ENCODE data around the gene FXYD6. TPM values are rescaled to one million over a fixed set of nuclear protein-coding genes. Genes with fewer than 3 reads are reported as not detected.

Gene FXYD6
- total and polyA plus RNA-seq, 7 experiments from 2014 or later = 0.10 to 5.4 (median 0.98) TPM; not detected in 4

DNA sequence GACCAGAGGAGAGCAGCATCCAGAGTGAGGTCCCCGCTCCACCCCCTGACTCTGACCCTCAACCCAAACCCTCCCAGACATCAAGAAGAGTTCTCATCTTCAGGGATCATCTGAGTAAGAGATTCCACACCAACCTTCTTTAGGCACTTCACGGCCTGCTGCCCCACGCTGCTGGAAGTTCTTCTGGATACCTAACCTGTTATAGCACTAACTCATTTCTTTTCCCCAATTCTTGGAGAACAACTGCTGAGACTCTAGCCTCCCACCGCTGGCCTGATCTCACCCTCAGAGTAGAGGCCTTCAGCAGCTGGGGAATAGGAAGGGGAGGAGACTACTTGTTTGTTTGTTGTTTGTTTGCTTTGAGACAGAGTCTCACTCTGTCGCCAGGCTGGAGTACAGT, 45.4 kb upstream of the FXYD6 start:
- ATAC-seq (no peak), DNase-seq (no peak)
- Histone ChIP-seq H3K27me3 (ENCODE audit: control insufficient read depth in 2 of 2, insufficient read depth in 2 of 2, low read length in 2 of 2) (no peaks in the 10 kb centered on the region), H3K9me3 (ENCODE audit: control insufficient read depth in 2 of 3, low read length in 3 of 3) (no peaks in the 10 kb centered on the region), H3K36me3 (ENCODE audit: control insufficient read depth in 2 of 3, insufficient read depth in 3 of 3, low read length in 3 of 3) (no peaks in the 10 kb centered on the region), H3K4me1 (ENCODE audit: control insufficient read depth in 2 of 2, insufficient read depth in 2 of 2, low read length in 2 of 2) (no peaks in the 10 kb centered on the region), H3K27ac (ENCODE audit: low read depth, low read length) (no peak overlapping the region), H3K4me3 (ENCODE audit: low read length) (no peak overlapping the region)
- Mint-ChIP-seq H3K27ac (peak overlapping the region in 1 of 9 donors; percentile 30), H3K27me3 (no peaks in the 10 kb centered on the region), H3K4me1 (peaks cover 0 to 12% (median 0%) of the 10 kb centered on the region in 7 donors), H3K4me3 (no peak overlapping the region), H3K9me3 (no peaks in the 10 kb centered on the region), H3K36me3 (no peaks in the 10 kb centered on the region)
- ChIA-PET POLR2A (no interaction called here), CTCF (no interaction called here)
- intact Hi-C loops (cut with micrococcal nuclease) = no loop called here

DNA sequence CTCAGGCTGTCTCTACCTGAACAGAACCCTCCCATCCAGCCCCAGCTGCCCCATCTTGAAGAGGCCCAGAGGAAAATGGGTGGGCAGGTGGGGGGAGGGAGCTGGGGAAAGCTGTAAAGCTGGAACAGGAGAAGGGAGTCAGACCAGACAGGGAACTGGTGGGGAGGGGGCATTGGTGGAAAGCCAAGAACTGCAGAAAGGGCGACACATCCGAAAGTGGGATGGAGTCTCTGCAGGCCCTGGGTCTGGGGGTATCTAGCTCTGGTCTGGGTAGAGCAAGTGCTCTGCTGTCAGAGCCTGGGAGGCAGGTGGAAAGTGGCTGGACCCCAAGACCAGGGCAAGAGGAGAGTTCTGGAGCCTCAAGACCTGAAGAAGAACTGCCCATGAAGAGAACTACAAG, 45.0 kb upstream of the FXYD6 start:
- H3K4me3 ChIP-seq (ENCODE audit: low read length) = no peak overlapping the region
- Mint-ChIP-seq H3K4me3 (no peak overlapping the region), H3K4me1 (peaks cover 0 to 12% (median 0%) of the 10 kb centered on the region in 7 donors), H3K27ac (peak overlapping the region in 1 of 9 donors; percentile 38), H3K9me3 (no peaks in the 10 kb centered on the region), H3K36me3 (no peaks in the 10 kb centered on the region), H3K27me3 (no peaks in the 10 kb centered on the region)
- intact Hi-C loops (cut with micrococcal nuclease) = no loop called here
- ATAC-seq (no peak), DNase-seq (no peak)
- POLR2A ChIA-PET = no interaction called here
- H3K27me3 ChIP-seq (ENCODE audit: control insufficient read depth in 2 of 2, insufficient read depth in 2 of 2, low read length in 2 of 2) = no peaks in the 10 kb centered on the region
- no peaks in the 10 kb centered on the region for H3K36me3 ChIP-seq (ENCODE audit: control insufficient read depth in 2 of 3, insufficient read depth in 3 of 3, low read length in 3 of 3)
- H3K27ac ChIP-seq (ENCODE audit: low read depth, low read length) = no peak overlapping the region
- H3K9me3 ChIP-seq (ENCODE audit: control insufficient read depth in 2 of 3, low read length in 3 of 3) = no peaks in the 10 kb centered on the region
- CTCF ChIA-PET = no interaction called here
- H3K4me1 ChIP-seq (ENCODE audit: control insufficient read depth in 2 of 2, insufficient read depth in 2 of 2, low read length in 2 of 2) = no peaks in the 10 kb centered on the region

- ChIA-PET POLR2A (interaction anchor here (0.6 kb wide), 1 partner anchor 30 kb away, joined by 5 read pairs; no protein-coding TSS in a partner anchor), CTCF (no interaction called here)
- Histone ChIP-seq H3K4me1 (ENCODE audit: control insufficient read depth in 2 of 2, insufficient read depth in 2 of 2, low read length in 2 of 2) (no peaks in the 10 kb centered on the region), H3K27me3 (ENCODE audit: control insufficient read depth in 2 of 2, insufficient read depth in 2 of 2, low read length in 2 of 2) (no peaks in the 10 kb centered on the region), H3K9me3 (ENCODE audit: control insufficient read depth in 2 of 3, low read length in 3 of 3) (no peaks in the 10 kb centered on the region), H3K36me3 (ENCODE audit: control insufficient read depth in 2 of 3, insufficient read depth in 3 of 3, low read length in 3 of 3) (no peaks in the 10 kb centered on the region), H3K27ac (ENCODE audit: low read depth, low read length) (no peak overlapping the region), H3K4me3 (ENCODE audit: low read length) (no peak overlapping the region)
- Mint-ChIP-seq H3K36me3 (no peaks in the 10 kb centered on the region), H3K27ac (peak overlapping the region in 1 of 9 donors; percentile 50), H3K4me3 (no peak overlapping the region), H3K4me1 (peaks cover 0 to 14% (median 0%) of the 10 kb centered on the region in 7 donors), H3K9me3 (peaks cover 0 to under 1% (median 0%) of the 10 kb centered on the region in 11 donors), H3K27me3 (no peaks in the 10 kb centered on the region)
- ATAC-seq (peak; percentile 60), DNase-seq (no peak)
- intact Hi-C loops (cut with micrococcal nuclease) = no loop called here
These were observed 43.3 kb upstream of the FXYD6 start for GRCh38 chr11:117919781-117920221.

- Mint-ChIP-seq H3K9me3 (peaks cover 0 to 1% (median 0%) of the 10 kb centered on the region in 11 donors), H3K27me3 (no peaks in the 10 kb centered on the region), H3K4me1 (peaks cover 0 to 14% (median 0%) of the 10 kb centered on the region in 7 donors), H3K36me3 (no peaks in the 10 kb centered on the region), H3K4me3 (no peak overlapping the region), H3K27ac (peak overlapping the region in 1 of 9 donors; percentile 50)
- Histone ChIP-seq H3K36me3 (ENCODE audit: control insufficient read depth in 2 of 3, insufficient read depth in 3 of 3, low read length in 3 of 3) (no peaks in the 10 kb centered on the region), H3K4me1 (ENCODE audit: control insufficient read depth in 2 of 2, insufficient read depth in 2 of 2, low read length in 2 of 2) (no peaks in the 10 kb centered on the region), H3K4me3 (ENCODE audit: low read length) (no peak overlapping the region), H3K27ac (ENCODE audit: low read depth, low read length) (no peak overlapping the region), H3K9me3 (ENCODE audit: control insufficient read depth in 2 of 3, low read length in 3 of 3) (no peaks in the 10 kb centered on the region), H3K27me3 (ENCODE audit: control insufficient read depth in 2 of 2, insufficient read depth in 2 of 2, low read length in 2 of 2) (no peaks in the 10 kb centered on the region)
- no peak for DNase-seq
- ChIA-PET POLR2A (interaction anchor here (0.6 kb wide), 1 partner anchor 30 kb away, joined by 5 read pairs; no protein-coding TSS in a partner anchor), CTCF (no interaction called here)
- peak; percentile 62 for ATAC-seq
- intact Hi-C loops (cut with micrococcal nuclease) = no loop called here
These were observed 42.9 kb upstream of the FXYD6 start for GRCh38 chr11:117919341-117919740.

- peaks cover 0 to 13% (median 0%) of the 10 kb centered on the region in 7 donors for H3K4me1 Mint-ChIP-seq
- ChIA-PET CTCF (no interaction called here), POLR2A (no interaction called here)
- ATAC-seq (no peak), DNase-seq (no peak)
- no peaks in the 10 kb centered on the region for H3K4me1 ChIP-seq (ENCODE audit: control insufficient read depth in 2 of 2, insufficient read depth in 2 of 2, low read length in 2 of 2)
- H3K36me3 Mint-ChIP-seq = no peaks in the 10 kb centered on the region
- peaks cover 0 to 1% (median 0%) of the 10 kb centered on the region in 11 donors for H3K9me3 Mint-ChIP-seq
- intact Hi-C loops (cut with micrococcal nuclease) = no loop called here
- no peak overlapping the region for H3K4me3 ChIP-seq (ENCODE audit: low read length)
- no peaks in the 10 kb centered on the region for H3K9me3 ChIP-seq (ENCODE audit: control insufficient read depth in 2 of 3, low read length in 3 of 3)
- H3K27me3 Mint-ChIP-seq = no peaks in the 10 kb centered on the region
- no peaks in the 10 kb centered on the region for H3K27me3 ChIP-seq (ENCODE audit: control insufficient read depth in 2 of 2, insufficient read depth in 2 of 2, low read length in 2 of 2)
- no peak overlapping the region for H3K4me3 Mint-ChIP-seq
- peak overlapping the region in 1 of 9 donors; percentile 65 for H3K27ac Mint-ChIP-seq
- no peaks in the 10 kb centered on the region for H3K36me3 ChIP-seq (ENCODE audit: control insufficient read depth in 2 of 3, insufficient read depth in 3 of 3, low read length in 3 of 3)
- no peak overlapping the region for H3K27ac ChIP-seq (ENCODE audit: low read depth, low read length)
These were observed 42.2 kb upstream of the FXYD6 start for GRCh38 chr11:117918366-117919255.

GRCh38 chr11:117917591-117918151, 41.2 kb upstream of the FXYD6 start:
- Mint-ChIP-seq H3K27ac (no peak overlapping the region), H3K27me3 (peaks cover 0 to 2% (median 0%) of the 10 kb centered on the region in 5 donors), H3K9me3 (peaks cover 0 to 1% (median 0%) of the 10 kb centered on the region in 11 donors), H3K4me1 (peaks cover 0 to 15% (median 0%) of the 10 kb centered on the region in 7 donors), H3K4me3 (no peak overlapping the region), H3K36me3 (no peaks in the 10 kb centered on the region)
- Histone ChIP-seq H3K27me3 (ENCODE audit: control insufficient read depth in 2 of 2, insufficient read depth in 2 of 2, low read length in 2 of 2) (no peaks in the 10 kb centered on the region), H3K36me3 (ENCODE audit: control insufficient read depth in 2 of 3, insufficient read depth in 3 of 3, low read length in 3 of 3) (no peaks in the 10 kb centered on the region), H3K27ac (ENCODE audit: low read depth, low read length) (no peak overlapping the region), H3K4me3 (ENCODE audit: low read length) (no peak overlapping the region), H3K4me1 (ENCODE audit: control insufficient read depth in 2 of 2, insufficient read depth in 2 of 2, low read length in 2 of 2) (no peaks in the 10 kb centered on the region), H3K9me3 (ENCODE audit: control insufficient read depth in 2 of 3, low read length in 3 of 3) (no peaks in the 10 kb centered on the region)
- no peak for ATAC-seq
- intact Hi-C loops (cut with micrococcal nuclease) = no loop called here
- DNase-seq = no peak
- ChIA-PET CTCF (no interaction called here), POLR2A (no interaction called here)

Data from naive thymus-derived CD4-positive, alpha-beta T cell (primary cell).